Chondrocyte (in vitro differentiated cells): Measurements from ENCODE around the gene MAD1L1. TPM values are rescaled to one million over a fixed set of nuclear protein-coding genes. Genes with fewer than 3 reads are reported as not detected.

Experiments used
- DNase-seq: peaks from one replicate; pipeline ENCODE4 v3.0.0; 2021; ENCODE audit warnings: mixed read lengths, low spot score
- H3K27ac Mint-ChIP-seq: one replicate; pipeline ENCODE4 v1.8.0; 2021; ENCODE audit warnings: mild to moderate bottlenecking, moderate library complexity, mixed read lengths; ENCODE audit not compliant: unreplicated experiment
- H3K27me3 Mint-ChIP-seq: 2 replicates; pipeline ENCODE4 v1.8.0; 2021; ENCODE audit warnings: low read depth, mixed read lengths
- H3K36me3 Mint-ChIP-seq: 2 replicates; pipeline ENCODE4 v1.8.0; 2021; ENCODE audit warnings: low read depth, mixed read lengths
- H3K4me1 Mint-ChIP-seq: 2 replicates; pipeline ENCODE4 v1.8.0; 2021; ENCODE audit warnings: low read depth, mild to moderate bottlenecking, mixed read lengths
- H3K4me3 Mint-ChIP-seq: one replicate; pipeline ENCODE4 v1.8.0; 2021; ENCODE audit warnings: mild to moderate bottlenecking, moderate library complexity, mixed read lengths; ENCODE audit not compliant: unreplicated experiment
- H3K9me3 Mint-ChIP-seq: 2 replicates; pipeline ENCODE4 v1.8.0; 2021; ENCODE audit warnings: low read depth, mixed read lengths
- total RNA-seq: library from RNA; stranded (reverse); gene quantifications from 3 replicates; pipeline ENCODE4 v1.2.1, GENCODE V29; 2021
- TF ChIP-seq, protein P1 (sequence below): fragments of 200-600 bp; sonication (generic); IDR thresholded peaks from 2 replicates; pipeline ENCODE4 v1.5.0; 2021; ENCODE audit warnings: antibody characterized with exemption, mild to moderate bottlenecking, moderate library complexity

MAD1L1 gene
- total RNA-seq, 1 donor from 2014 or later: 22.7 TPM

DNA sequence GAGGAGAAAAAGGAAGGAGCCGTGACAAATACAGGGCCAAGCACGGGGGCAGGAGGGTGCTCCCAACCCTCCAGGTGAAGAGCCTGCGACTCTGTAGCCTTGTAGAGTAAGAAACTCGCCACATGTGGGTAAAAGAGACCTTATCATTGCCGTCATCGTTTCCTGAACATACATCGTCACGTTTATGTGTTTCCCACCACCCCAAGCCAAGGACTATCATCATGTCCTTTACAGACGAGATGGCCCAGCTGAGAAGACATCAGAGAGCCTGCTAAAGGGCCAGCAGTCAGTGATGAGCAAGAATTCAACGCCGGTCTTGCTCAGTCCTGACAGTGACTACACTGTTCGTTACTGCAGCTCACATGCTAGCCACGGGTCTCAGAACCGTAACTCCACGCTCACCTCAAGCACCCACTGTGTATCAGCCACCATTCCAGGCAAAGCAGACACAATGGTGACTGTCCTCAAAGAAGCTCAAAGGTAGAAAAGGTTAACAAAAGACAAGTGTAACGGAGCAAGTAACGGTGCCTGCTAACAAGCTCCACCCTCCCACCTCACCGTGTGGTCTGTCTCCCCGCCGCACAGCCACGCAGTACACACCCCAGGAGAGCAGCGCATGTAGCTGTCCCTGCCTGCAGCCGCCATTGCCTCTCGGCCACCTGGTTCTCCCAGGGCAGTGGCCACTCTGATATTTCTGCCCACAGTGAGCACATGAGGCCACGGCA is 147.8 kb downstream of the MAD1L1 start:
- Mint-ChIP-seq H3K4me3 (no peak overlapping the region), H3K36me3 (peaks cover 9% of the 10 kb centered on the region), H3K27ac (no peak overlapping the region)

DNA sequence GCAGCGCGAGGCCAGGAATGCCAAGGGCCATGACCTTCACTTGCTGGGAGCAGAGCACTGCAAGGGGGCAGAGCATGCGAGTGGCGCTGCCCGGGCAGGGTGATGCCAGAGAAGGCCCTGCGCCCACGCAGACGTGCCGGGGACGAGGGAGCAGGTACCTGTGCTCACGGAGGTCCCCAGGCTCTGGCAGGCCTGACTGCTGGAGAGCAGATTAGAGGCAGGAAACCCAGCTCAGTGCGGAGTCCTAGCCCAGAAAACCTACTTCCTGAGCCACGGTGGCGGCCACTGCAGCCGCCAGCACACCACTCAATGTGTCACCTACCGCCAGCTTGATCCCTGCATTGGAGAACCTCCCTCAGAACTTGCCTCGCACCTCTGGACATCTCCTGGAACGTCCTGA is 148.4 kb downstream of the MAD1L1 start:
- Mint-ChIP-seq H3K36me3 (peaks cover 8% of the 10 kb centered on the region), H3K27ac (no peak overlapping the region), H3K9me3 (no peaks in the 10 kb centered on the region), H3K27me3 (no peaks in the 10 kb centered on the region), H3K4me1 (no peaks in the 10 kb centered on the region), H3K4me3 (no peak overlapping the region)
- DNase-seq: no peak
- TF ChIP-seq, protein P1, sequence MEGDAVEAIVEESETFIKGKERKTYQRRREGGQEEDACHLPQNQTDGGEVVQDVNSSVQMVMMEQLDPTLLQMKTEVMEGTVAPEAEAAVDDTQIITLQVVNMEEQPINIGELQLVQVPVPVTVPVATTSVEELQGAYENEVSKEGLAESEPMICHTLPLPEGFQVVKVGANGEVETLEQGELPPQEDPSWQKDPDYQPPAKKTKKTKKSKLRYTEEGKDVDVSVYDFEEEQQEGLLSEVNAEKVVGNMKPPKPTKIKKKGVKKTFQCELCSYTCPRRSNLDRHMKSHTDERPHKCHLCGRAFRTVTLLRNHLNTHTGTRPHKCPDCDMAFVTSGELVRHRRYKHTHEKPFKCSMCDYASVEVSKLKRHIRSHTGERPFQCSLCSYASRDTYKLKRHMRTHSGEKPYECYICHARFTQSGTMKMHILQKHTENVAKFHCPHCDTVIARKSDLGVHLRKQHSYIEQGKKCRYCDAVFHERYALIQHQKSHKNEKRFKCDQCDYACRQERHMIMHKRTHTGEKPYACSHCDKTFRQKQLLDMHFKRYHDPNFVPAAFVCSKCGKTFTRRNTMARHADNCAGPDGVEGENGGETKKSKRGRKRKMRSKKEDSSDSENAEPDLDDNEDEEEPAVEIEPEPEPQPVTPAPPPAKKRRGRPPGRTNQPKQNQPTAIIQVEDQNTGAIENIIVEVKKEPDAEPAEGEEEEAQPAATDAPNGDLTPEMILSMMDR: no peak

More for the DNA sequence above, 147.8 kb downstream of the MAD1L1 start:
- Mint-ChIP-seq H3K9me3 (no peaks in the 10 kb centered on the region), H3K4me1 (no peaks in the 10 kb centered on the region), H3K27me3 (no peaks in the 10 kb centered on the region)
- no peak for DNase-seq
- TF ChIP-seq, protein P1: no peak

DNA sequence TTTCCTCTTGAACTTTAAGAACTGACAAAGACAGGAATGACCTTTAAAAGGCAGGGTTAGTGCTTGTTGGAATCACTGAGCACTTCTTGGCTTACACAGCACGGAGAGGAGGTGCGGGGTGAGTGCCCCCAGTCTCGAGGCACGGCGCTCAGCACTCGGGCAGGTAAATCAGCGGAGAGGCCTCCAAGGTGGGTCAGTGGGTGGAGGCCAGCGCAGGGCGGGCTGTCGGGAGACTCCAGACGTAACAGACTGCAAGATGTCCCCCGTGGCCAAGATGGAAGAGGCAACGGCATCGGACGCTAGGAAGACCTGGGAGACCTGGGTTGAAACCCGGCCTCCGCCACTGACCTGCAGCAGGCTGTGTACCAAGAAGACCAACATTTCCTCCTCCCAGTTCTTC is 149.4 kb downstream of the MAD1L1 start:
- Mint-ChIP-seq H3K27ac (no peak overlapping the region), H3K36me3 (peaks cover 8% of the 10 kb centered on the region), H3K27me3 (no peaks in the 10 kb centered on the region), H3K9me3 (no peaks in the 10 kb centered on the region), H3K4me1 (no peaks in the 10 kb centered on the region), H3K4me3 (no peak overlapping the region)
- TF ChIP-seq, protein P1: no peak
- no peak for DNase-seq

DNA sequence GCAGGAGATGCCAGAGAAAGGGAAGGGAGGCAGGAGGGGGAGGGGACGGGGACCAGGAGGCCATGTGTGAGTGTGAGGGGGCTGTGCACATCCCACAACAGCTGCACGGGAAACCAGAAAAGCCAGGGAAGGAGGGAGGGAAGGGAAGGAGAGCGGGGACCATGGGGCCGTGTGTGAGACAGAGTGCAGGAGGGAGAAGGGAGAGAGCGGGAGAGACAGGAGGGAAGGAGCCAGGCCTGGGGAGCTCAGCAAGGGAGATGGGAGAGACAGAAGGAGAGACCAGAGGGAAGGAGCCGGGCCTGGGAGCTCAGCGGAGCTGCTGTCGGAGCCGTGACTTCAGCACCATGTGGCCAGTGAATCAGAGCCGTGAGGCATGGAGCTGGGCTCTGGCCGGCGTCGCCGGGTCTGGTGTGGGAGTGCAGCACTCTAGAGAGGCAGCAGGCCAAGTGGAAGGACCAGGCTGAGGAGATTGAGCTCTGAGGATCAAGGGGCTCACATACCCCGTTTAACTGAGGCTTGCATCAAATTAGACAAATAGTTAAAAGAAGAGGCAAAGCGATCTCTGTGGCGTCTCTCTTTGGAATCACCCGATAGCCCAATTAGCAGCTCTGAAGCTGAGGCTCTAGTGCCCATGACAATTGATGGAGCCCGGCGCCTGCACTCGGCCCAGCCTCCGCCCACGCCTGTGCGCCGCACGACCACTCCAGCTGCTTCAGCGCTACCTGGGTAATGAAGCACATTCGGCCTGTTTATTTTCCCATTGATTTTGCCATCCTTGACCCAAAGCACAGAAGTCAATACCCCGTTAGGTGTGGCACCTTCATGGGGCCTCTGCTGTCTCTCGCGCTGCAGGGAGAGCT is 150.4 kb downstream of the MAD1L1 start:
- no peaks in the 10 kb centered on the region for H3K27me3 Mint-ChIP-seq
- H3K9me3 Mint-ChIP-seq: no peaks in the 10 kb centered on the region
- H3K36me3 Mint-ChIP-seq: peaks cover 8% of the 10 kb centered on the region
- TF ChIP-seq, protein P1: no peak
- no peak overlapping the region for H3K4me3 Mint-ChIP-seq
- no peak for DNase-seq
- H3K4me1 Mint-ChIP-seq: no peaks in the 10 kb centered on the region
- H3K27ac Mint-ChIP-seq: no peak overlapping the region

DNA sequence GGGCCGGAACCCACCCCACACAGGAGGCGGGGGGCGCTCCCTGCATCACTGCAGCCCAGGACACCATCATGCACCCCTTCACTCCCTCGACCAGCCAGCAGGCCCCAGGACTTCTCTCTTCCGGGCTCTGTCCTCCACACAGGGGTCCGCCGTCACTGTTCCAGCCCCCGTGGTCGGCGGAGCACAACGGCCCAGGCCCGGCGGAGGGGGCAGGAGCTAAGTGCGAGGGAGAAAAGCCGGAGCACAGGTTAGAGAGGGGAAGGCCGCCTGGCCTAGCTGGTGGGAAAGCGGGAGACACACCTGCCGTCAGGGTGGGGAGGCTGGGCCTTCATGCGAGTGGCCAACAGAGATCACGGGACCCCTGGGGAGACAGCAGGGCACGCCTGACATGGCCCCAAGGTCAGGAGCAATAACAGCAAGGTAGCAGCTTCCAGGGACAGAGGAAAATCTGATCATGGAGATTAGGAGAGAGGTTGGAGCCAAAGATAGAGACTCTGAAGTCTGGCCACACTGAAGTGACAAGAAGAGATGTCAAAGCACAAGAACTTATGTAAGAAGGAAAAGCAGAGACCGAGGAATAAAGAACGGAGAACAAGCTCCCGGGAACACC is 151.1 kb downstream of the MAD1L1 start:
- H3K27ac Mint-ChIP-seq: no peak overlapping the region
- no peaks in the 10 kb centered on the region for H3K9me3 Mint-ChIP-seq
- H3K27me3 Mint-ChIP-seq: no peaks in the 10 kb centered on the region
- peaks cover 8% of the 10 kb centered on the region for H3K36me3 Mint-ChIP-seq
- TF ChIP-seq, protein P1: no peak
- no peak overlapping the region for H3K4me3 Mint-ChIP-seq
- H3K4me1 Mint-ChIP-seq: no peaks in the 10 kb centered on the region
- no peak for DNase-seq
